HFF-Myc (cell line): ENCODE data around the gene FBXO31.

Experiments used
- DNase-seq: peaks from one replicate; pipeline ENCODE4 v3.0.0-alpha.2; 2011; ENCODE audit warnings: low read depth; ENCODE audit errors: extremely low read depth
- H3K4me3 ChIP-seq: replicated peaks from 2 replicates; pipeline ENCODE4 v1.5.1; 2011; ENCODE audit warnings: low read depth, mild to moderate bottlenecking, control low read depth, low read length
- CTCF ChIP-seq: IDR thresholded peaks from 2 replicates; pipeline ENCODE4 v1.5.1; 2012; ENCODE audit warnings: mild to moderate bottlenecking, low read depth, low read length, control low read depth; ENCODE audit errors: missing control alignments

Gene FBXO31

GRCh38 chr16:87348616-87349157, 34.9 kb downstream of the FBXO31 start:
- no peak for TF ChIP-seq CTCF
- DNase-seq = no peak
- H3K4me3 ChIP-seq = no peak overlapping the region

DNA sequence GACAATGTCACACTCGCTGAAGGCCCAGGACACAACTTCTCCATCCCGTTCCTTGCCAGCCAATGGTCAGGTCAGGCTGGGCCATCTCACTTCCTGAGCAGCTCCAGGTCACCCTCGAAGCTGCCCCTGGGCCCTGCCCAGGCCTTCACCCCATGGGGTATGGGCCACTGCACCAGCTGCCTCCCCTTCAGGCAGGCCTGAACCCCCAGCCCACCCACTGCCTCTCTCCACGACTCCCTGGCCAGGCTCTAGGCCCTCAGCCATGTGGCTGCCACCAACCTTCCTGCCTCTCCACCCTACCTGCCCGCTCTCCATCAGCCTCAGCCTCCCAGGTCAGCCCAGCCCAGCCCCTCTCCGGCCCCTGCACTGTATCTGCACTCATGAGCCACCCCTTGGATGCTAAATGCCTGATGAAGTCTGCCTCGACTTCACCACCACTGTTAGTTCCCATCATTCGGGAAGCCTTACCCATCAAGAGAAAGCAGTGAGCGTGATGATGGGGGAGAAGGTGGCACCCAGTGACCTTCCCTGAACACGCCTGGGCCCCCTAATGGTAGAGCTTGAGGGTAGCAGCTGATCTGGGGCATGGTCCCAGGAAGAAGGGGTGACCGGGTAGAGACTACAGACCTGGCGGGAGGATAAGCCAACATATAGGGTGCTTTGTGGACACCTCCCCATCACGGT, 35.5 kb downstream of the FBXO31 start:
- DNase-seq = no peak
- no peak overlapping the region for H3K4me3 ChIP-seq
- no peak for TF ChIP-seq CTCF

GRCh38 chr16:87346517-87347060, 37.0 kb downstream of the FBXO31 start:
- TF ChIP-seq CTCF = no peak
- no peak for DNase-seq
- H3K4me3 ChIP-seq = no peak overlapping the region

- DNase-seq = no peak
- TF ChIP-seq CTCF = no peak
These were observed 37.7 kb downstream of the FBXO31 start for GRCh38 chr16:87345726-87346424.

GRCh38 chr16:87344931-87345631, 38.5 kb downstream of the FBXO31 start:
- TF ChIP-seq CTCF = no peak
- H3K4me3 ChIP-seq = no peak overlapping the region
- no peak for DNase-seq

More at GRCh38 chr16:87345726-87346424, 37.7 kb downstream of the FBXO31 start:
- no peak overlapping the region for H3K4me3 ChIP-seq

GRCh38 chr16:87344165-87344930, 39.2 kb downstream of the FBXO31 start:
- no peak overlapping the region for H3K4me3 ChIP-seq
- TF ChIP-seq CTCF = no peak
- no peak for DNase-seq
